Suprapubic skin (tissue), 4 donors: ENCODE results near the gene CFAP65.

ENCODE experiments used
- CTCF ChIP-seq, 2 donors: fragments of 200-600 bp in 1 of 2; fragments of 450-650 bp in 1 of 2; sonication (generic) in 1 of 2; IDR thresholded peaks; one replicate each; pipeline ENCODE4 v1.5.1; 2016 to 2019; ENCODE audit warnings: antibody characterized with exemption in 2 of 2, mild to moderate bottlenecking in 1 of 2, moderate library complexity in 1 of 2
- EP300 ChIP-seq: sonication (generic); formaldehyde crosslinking; IDR thresholded peaks from one replicate; pipeline ENCODE4 v1.6.1; 2017; ENCODE audit warnings: antibody characterized with exemption
- POLR2A ChIP-seq, 2 donors: fragments of 450-650 bp; IDR thresholded peaks; one replicate each; pipeline ENCODE4 v1.6.1; 2017; ENCODE audit warnings: antibody characterized with exemption in 2 of 2, mild to moderate bottlenecking in 2 of 2, moderate library complexity in 2 of 2
- POLR2AphosphoS5 ChIP-seq, 3 donors: sonication (generic); formaldehyde crosslinking; IDR thresholded peaks; one replicate each; pipeline ENCODE4 v1.6.1; 2017; ENCODE audit warnings: antibody characterized with exemption in 3 of 3

- no peak for TF ChIP-seq CTCF (IDR thresholded peaks at IDR 0.05)
- no peak for TF ChIP-seq POLR2A (IDR thresholded peaks at IDR 0.05)
- no peak for TF ChIP-seq EP300
- no peak for TF ChIP-seq POLR2AphosphoS5 (IDR thresholded peaks at IDR 0.05)
These were observed 9.1 kb downstream of the CFAP65 start for GRCh38 chr2:219032051-219032745.
